Astrocyte (in vitro differentiated cells and primary cell): ENCODE data around the gene SURF6.

Experiments used
- CTCF ChIP-seq: IDR thresholded peaks from 2 replicates; pipeline ENCODE4 v1.5.1; 2011; ENCODE audit warnings: low read depth, mild to moderate bottlenecking, inconsistent platforms, low read length, moderate library complexity; ENCODE audit not compliant: insufficient read depth
- EZH2 ChIP-seq: IDR thresholded peaks from 2 replicates; pipeline ENCODE4 v1.6.1; 2012; ENCODE audit warnings: mild to moderate bottlenecking, low read length, inconsistent platforms; ENCODE audit not compliant: insufficient read depth

- TF ChIP-seq CTCF (no peak), EZH2 (no peak)
Observed at GRCh38 chr9:133384736-133385321, 48.8 kb upstream of the SURF6 start.
